ENCODE measurements around the gene ENPP7. TPM values are rescaled to one million over a fixed set of nuclear protein-coding genes. Genes with fewer than 3 reads are reported as not detected.

Gene ENPP7
- total and polyA plus RNA-seq, 7 experiments from 2014 or later, result 0.12 TPM; not detected in 6

DNA sequence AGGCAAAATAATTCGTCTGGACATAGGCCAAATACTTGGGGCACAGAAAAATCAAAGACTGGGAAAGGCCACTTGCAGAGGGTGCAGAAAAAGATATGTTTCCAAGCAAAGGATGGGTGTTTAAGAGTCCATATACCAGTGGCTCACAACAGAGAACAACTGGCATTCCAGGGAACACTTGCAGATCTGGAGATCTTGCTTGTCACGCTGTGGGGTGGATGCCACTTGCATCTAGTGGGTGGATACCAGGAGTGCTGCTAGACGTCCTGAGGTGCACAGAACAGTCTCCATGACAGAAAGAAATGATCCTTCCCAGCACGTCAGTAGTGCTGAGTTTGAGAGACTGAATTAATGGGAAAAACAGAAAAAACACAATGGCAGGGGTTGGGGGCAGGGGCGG lies 57.7 kb downstream of the ENPP7 start:
- POLR2A ChIA-PET, result no interaction called here
- H3K4me1 Mint-ChIP-seq, result peaks cover 0 to 22% (median 12%) of the 10 kb centered on the region in 7 donors
- H3K4me3 Mint-ChIP-seq, result peak overlapping the region in 3 of 10 donors; percentile 19 to 69 (median 31)
- H3K27me3 ChIP-seq (ENCODE audit: control insufficient read depth in 2 of 2, insufficient read depth in 2 of 2, low read length in 2 of 2), result peaks cover 6 to 21% of the 10 kb centered on the region in 2 donors
- no peak overlapping the region for H3K4me3 ChIP-seq (ENCODE audit: low read length)
- peak overlapping the region in 1 of 9 donors; percentile 33 for H3K27ac Mint-ChIP-seq
- H3K36me3 ChIP-seq (ENCODE audit: control insufficient read depth in 2 of 3, insufficient read depth in 3 of 3, low read length in 3 of 3), result no peaks in the 10 kb centered on the region
- ATAC-seq, result no peak
- H3K9me3 Mint-ChIP-seq, result no peaks in the 10 kb centered on the region
- H3K27ac ChIP-seq (ENCODE audit: low read depth, low read length), result no peak overlapping the region
- peaks cover 11 to 21% of the 10 kb centered on the region in 2 donors for H3K4me1 ChIP-seq (ENCODE audit: control insufficient read depth in 2 of 2, insufficient read depth in 2 of 2, low read length in 2 of 2)
- no peaks in the 10 kb centered on the region for H3K36me3 Mint-ChIP-seq
- CTCF ChIA-PET, result no interaction called here
- no peak for DNase-seq
- H3K9me3 ChIP-seq (ENCODE audit: control insufficient read depth in 2 of 3, low read length in 3 of 3), result no peaks in the 10 kb centered on the region
- peaks cover 40 to 67% (median 57%) of the 10 kb centered on the region in 5 donors for H3K27me3 Mint-ChIP-seq
- intact Hi-C loops (cut with micrococcal nuclease), result loop anchor here in 1 of 2 donors (5.0 kb wide), 2 partner anchors 129 to 184 kb away; no protein-coding TSS in a partner anchor

DNA sequence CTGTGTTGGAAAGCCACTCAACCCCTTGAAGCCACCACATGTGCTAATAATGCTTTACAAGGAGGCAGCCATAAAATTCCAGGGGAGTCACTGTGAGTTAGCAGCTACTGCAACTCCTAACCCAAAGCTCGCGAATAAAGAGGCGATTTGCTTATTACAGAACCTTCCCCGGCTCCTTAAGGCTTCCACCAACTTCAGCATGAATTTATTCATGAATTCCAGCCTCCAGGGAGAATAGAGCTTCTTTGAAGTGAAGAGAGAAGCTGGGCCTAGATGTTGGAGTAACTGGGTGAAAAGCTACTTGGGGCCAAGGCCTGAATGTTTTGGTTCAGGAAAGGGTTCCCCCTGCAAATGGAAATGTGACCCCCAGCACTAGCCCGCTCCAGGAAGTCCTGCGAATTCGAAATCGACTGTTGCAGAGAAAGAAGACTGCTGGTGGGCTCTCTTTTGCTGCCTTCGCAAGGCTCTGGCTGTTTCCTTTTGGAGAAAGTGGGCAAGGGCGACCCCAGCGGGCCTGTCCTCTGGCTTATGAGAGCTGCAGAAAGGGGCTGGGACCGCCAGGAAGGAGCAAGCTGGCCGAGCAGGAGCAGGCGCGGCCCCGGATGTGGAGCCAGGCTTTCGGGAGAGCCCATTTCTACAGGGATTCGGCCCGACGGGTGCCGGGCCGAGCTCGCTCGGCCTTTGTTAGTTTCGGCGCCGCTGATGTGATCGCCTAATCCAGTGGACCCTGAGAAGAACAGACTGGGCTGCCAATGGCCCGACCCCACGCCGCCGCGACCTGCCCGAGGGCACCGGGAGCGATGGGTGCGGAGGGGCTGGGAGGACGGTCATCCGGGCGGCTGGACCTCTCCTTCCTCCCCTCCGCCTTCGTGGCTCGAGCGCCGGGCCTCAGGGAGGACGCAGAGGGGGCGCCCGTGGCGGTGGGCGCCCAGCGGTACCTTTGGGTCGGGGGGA lies 58.5 kb downstream of the ENPP7 start:
- peak overlapping the region in 2 of 9 donors; percentile 5 to 48 for H3K27ac Mint-ChIP-seq
- no peak for ATAC-seq
- no peak for DNase-seq
- CTCF ChIA-PET, result interaction anchor here (0.6 to 1.2 kb wide), 4 partner anchors 8 to 203 kb away, joined by 3 to 4 read pairs (median 3); no protein-coding TSS in a partner anchor
- Histone ChIP-seq H3K36me3 (ENCODE audit: control insufficient read depth in 2 of 3, insufficient read depth in 3 of 3, low read length in 3 of 3) (no peaks in the 10 kb centered on the region), H3K27me3 (ENCODE audit: control insufficient read depth in 2 of 2, insufficient read depth in 2 of 2, low read length in 2 of 2) (peaks cover 6 to 21% of the 10 kb centered on the region in 2 donors), H3K9me3 (ENCODE audit: control insufficient read depth in 2 of 3, low read length in 3 of 3) (no peaks in the 10 kb centered on the region), H3K4me3 (ENCODE audit: low read length) (no peak overlapping the region), H3K27ac (ENCODE audit: low read depth, low read length) (no peak overlapping the region), H3K4me1 (ENCODE audit: control insufficient read depth in 2 of 2, insufficient read depth in 2 of 2, low read length in 2 of 2) (peaks cover 11 to 21% of the 10 kb centered on the region in 2 donors)
- intact Hi-C loops (cut with micrococcal nuclease), result loop anchor here in 1 of 2 donors (5.0 kb wide), 2 partner anchors 128 to 183 kb away; no protein-coding TSS in a partner anchor
- peaks cover 0 to 3% (median 0%) of the 10 kb centered on the region in 5 donors for H3K36me3 Mint-ChIP-seq
- peaks cover 0 to 22% (median 12%) of the 10 kb centered on the region in 7 donors for H3K4me1 Mint-ChIP-seq
- H3K4me3 Mint-ChIP-seq, result peak overlapping the region in 5 of 10 donors; percentile 19 to 69 (median 33)
- no peaks in the 10 kb centered on the region for H3K9me3 Mint-ChIP-seq
- POLR2A ChIA-PET, result interaction anchor here (0.6 to 1.3 kb wide), 3 partner anchors 22 to 54 kb away, joined by 3 to 4 read pairs (median 3); no protein-coding TSS in a partner anchor
- peaks cover 40 to 61% (median 58%) of the 10 kb centered on the region in 5 donors for H3K27me3 Mint-ChIP-seq

DNA sequence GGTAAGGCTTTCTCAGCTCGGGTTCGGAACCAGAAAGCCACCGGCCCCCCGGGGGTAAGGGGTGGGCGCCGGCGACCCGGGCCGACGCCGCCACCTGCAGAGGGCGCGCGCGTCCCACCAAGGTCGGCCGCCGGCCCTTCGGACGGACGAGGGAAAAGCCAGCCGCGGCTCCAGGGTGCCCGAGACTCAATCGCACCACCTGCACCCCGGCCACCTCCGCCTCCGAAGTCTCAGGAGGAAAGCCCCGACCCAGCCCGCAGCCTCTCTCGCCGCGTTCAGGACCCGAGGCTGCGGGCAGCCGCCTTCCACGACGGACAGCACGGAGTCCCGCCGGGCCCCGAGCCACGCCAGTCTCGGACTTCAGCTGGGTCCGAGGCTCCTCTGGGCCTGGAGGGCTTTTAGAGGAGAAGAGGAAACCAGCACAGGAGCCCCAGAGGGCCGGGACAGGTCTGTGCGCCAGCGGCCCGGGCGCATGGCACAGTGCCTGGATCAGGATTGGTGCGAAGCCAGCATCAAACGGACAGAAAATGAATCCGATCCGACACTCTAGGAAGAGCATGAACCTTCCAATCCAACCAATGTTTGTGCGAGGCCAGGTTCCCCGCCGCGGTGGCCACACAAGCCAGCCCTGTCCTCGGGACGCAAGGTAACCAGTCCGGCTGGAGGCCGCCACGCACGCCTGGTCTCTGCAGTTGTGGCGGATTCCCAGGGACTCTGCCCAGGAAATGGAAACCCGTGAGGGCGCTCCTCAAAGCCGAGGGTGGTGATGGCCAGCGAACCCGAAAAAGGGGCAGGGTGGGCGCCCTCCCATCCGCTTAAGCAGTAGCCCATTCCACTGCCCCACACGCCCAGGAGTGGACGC lies 59.4 kb downstream of the ENPP7 start:
- Histone ChIP-seq H3K36me3 (ENCODE audit: control insufficient read depth in 2 of 3, insufficient read depth in 3 of 3, low read length in 3 of 3) (peaks cover 0 to 8% (median 0%) of the 10 kb centered on the region in 3 experiments), H3K4me3 (ENCODE audit: low read length) (no peak overlapping the region), H3K4me1 (ENCODE audit: control insufficient read depth in 2 of 2, insufficient read depth in 2 of 2, low read length in 2 of 2) (peaks cover 11 to 21% of the 10 kb centered on the region in 2 donors), H3K27ac (ENCODE audit: low read depth, low read length) (no peak overlapping the region), H3K9me3 (ENCODE audit: control insufficient read depth in 2 of 3, low read length in 3 of 3) (no peaks in the 10 kb centered on the region), H3K27me3 (ENCODE audit: control insufficient read depth in 2 of 2, insufficient read depth in 2 of 2, low read length in 2 of 2) (peaks cover 6 to 21% of the 10 kb centered on the region in 2 donors)
- Mint-ChIP-seq H3K27me3 (peaks cover 38 to 61% (median 56%) of the 10 kb centered on the region in 5 donors), H3K27ac (no peak overlapping the region), H3K4me3 (peak overlapping the region in 4 of 10 donors; percentile 13 to 59 (median 40)), H3K9me3 (no peaks in the 10 kb centered on the region), H3K4me1 (peaks cover 0 to 22% (median 12%) of the 10 kb centered on the region in 7 donors), H3K36me3 (peaks cover 0 to 3% (median 0%) of the 10 kb centered on the region in 5 donors)
- DNase-seq (peak in 2 of 9 donors; percentile 21 to 60), ATAC-seq (peak; percentile 63)
- POLR2A ChIA-PET, result interaction anchor here (0.6 to 1.3 kb wide), 2 partner anchors 21 to 29 kb away, joined by 3 to 4 read pairs; no protein-coding TSS in a partner anchor
- intact Hi-C loops (cut with micrococcal nuclease), result loop anchor here in 1 of 2 donors (5.0 kb wide), 2 partner anchors 127 to 182 kb away; no protein-coding TSS in a partner anchor
- CTCF ChIA-PET, result interaction anchor here (1.0 to 1.6 kb wide), 5 partner anchors 44 to 202 kb away, joined by 3 to 4 read pairs (median 3); no protein-coding TSS in a partner anchor

DNA sequence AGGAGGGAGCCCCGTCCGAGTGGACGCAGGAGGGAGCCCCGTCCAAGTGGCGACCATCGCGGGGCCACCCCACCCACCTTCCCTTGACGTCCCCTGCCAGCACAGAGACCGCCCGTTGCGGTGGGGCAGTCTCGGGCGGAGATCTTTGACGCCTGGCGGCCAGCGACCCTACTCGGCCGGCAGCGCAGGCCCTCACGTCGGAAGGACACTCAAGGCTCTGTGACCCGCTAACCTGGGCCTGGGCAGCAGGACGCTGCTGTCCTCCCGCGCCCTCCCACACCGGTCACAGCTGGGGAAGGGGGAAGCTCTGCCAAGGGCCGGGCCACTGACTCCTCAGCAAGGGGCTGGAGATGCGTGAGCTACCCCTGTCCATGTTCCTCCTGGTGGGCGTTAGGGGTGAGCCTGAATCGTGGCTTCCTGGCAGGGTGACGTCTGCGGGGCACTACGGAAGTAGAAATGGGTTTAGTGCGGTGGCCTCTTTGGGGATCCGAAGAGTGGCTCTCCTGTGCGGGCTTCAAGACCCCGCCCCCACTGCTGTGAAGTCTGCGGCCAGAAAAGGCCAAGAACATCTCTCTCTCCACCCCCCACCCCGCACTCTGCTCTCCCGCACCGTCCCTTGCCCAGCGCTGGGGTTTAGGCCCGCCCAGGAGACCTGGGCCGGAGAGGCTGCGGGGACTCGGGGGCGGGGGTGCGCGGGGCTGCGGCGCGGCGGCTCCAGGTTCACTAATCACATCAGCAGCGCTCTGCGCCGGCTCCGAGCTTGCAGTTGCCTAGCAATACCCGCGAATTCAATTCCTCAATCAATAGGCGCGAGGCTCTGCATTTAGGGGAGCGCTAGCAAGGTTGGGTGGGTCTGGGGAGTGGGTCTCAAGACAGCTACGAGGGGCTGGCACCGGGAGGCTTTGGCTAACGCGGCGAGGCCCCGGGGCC lies 60.3 kb downstream of the ENPP7 start:
- H3K4me3 Mint-ChIP-seq, result peak overlapping the region in 7 of 10 donors; percentile 13 to 61 (median 47)

DNA sequence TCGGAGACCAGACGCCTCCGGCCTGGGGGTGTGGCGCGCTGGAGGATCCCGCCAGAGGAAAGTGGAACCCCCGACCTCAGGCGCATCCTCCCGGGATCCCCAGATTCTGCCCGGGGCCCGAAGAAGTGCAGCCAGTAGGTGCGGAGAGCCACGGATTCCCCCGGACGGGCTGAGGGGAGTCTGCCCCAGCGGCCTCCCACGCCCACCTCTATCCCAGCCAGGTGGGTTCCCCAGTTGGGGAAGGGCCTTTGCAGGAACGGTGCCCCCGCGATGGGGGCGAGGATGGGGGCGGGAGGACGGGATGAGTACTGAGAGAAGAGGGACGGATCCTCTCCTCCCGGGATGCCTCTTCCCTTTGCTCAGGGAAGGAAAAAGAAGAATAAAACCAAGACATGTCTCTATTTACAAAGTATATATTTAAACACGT lies 61.0 kb downstream of the ENPP7 start:
- peaks cover 4 to 33% (median 20%) of the 10 kb centered on the region in 7 donors for H3K4me1 Mint-ChIP-seq
- CTCF ChIA-PET, result interaction anchor here (1.4 to 1.6 kb wide), 2 partner anchors 42 to 124 kb away, joined by 3 to 4 read pairs; no protein-coding TSS in a partner anchor
- peaks cover 0 to 5% (median 0%) of the 10 kb centered on the region in 5 donors for H3K36me3 Mint-ChIP-seq
- POLR2A ChIA-PET, result interaction anchor here (0.6 to 1.2 kb wide), 2 partner anchors 21 to 1199 kb away, joined by 5 to 6 read pairs; no protein-coding TSS in a partner anchor
- peaks cover 32 to 60% (median 42%) of the 10 kb centered on the region in 5 donors for H3K27me3 Mint-ChIP-seq
- DNase-seq (no peak), ATAC-seq (no peak)
- H3K36me3 ChIP-seq (ENCODE audit: control insufficient read depth in 2 of 3, insufficient read depth in 3 of 3, low read length in 3 of 3), result peaks cover 0 to 9% (median 0%) of the 10 kb centered on the region in 3 experiments
- H3K9me3 Mint-ChIP-seq, result no peaks in the 10 kb centered on the region
- no peak overlapping the region for H3K27ac Mint-ChIP-seq
- intact Hi-C loops (cut with micrococcal nuclease), result loop anchor here in 1 of 2 donors (1.0 kb wide), 1 partner anchor 200 kb away; no protein-coding TSS in a partner anchor
- H3K27ac ChIP-seq (ENCODE audit: low read depth, low read length), result no peak overlapping the region
- H3K27me3 ChIP-seq (ENCODE audit: control insufficient read depth in 2 of 2, insufficient read depth in 2 of 2, low read length in 2 of 2), result peaks cover 6 to 21% of the 10 kb centered on the region in 2 donors
- H3K4me1 ChIP-seq (ENCODE audit: control insufficient read depth in 2 of 2, insufficient read depth in 2 of 2, low read length in 2 of 2), result peaks cover 19 to 27% of the 10 kb centered on the region in 2 donors
- no peaks in the 10 kb centered on the region for H3K9me3 ChIP-seq (ENCODE audit: control insufficient read depth in 2 of 3, low read length in 3 of 3)
- H3K4me3 Mint-ChIP-seq, result peak overlapping the region in 2 of 10 donors; percentile 29 to 58
- no peak overlapping the region for H3K4me3 ChIP-seq (ENCODE audit: low read length)

More for the DNA sequence above, 60.3 kb downstream of the ENPP7 start:
- intact Hi-C loops (cut with micrococcal nuclease), result loop anchor here in 1 of 2 donors (1.0 kb wide), 1 partner anchor 200 kb away; no protein-coding TSS in a partner anchor
- peaks cover 0 to 5% (median 0%) of the 10 kb centered on the region in 5 donors for H3K36me3 Mint-ChIP-seq
- H3K27me3 Mint-ChIP-seq, result peaks cover 36 to 64% (median 49%) of the 10 kb centered on the region in 5 donors
- H3K4me1 Mint-ChIP-seq, result peaks cover 3 to 27% (median 16%) of the 10 kb centered on the region in 7 donors
- Histone ChIP-seq H3K4me3 (ENCODE audit: low read length) (no peak overlapping the region), H3K27ac (ENCODE audit: low read depth, low read length) (no peak overlapping the region), H3K27me3 (ENCODE audit: control insufficient read depth in 2 of 2, insufficient read depth in 2 of 2, low read length in 2 of 2) (peaks cover 6 to 21% of the 10 kb centered on the region in 2 donors), H3K36me3 (ENCODE audit: control insufficient read depth in 2 of 3, insufficient read depth in 3 of 3, low read length in 3 of 3) (peaks cover 0 to 9% (median 0%) of the 10 kb centered on the region in 3 experiments), H3K9me3 (ENCODE audit: control insufficient read depth in 2 of 3, low read length in 3 of 3) (no peaks in the 10 kb centered on the region), H3K4me1 (ENCODE audit: control insufficient read depth in 2 of 2, insufficient read depth in 2 of 2, low read length in 2 of 2) (peaks cover 15 to 24% of the 10 kb centered on the region in 2 donors)
- no peaks in the 10 kb centered on the region for H3K9me3 Mint-ChIP-seq
- peak in 2 of 9 donors; percentile 23 to 37 for DNase-seq
- POLR2A ChIA-PET, result interaction anchor here (0.6 to 1.2 kb wide), 3 partner anchors 15 to 1200 kb away, joined by 3 to 6 read pairs (median 5); no protein-coding TSS in a partner anchor
- peak; percentile 34 for ATAC-seq
- CTCF ChIA-PET, result interaction anchor here (1.4 to 1.6 kb wide), 2 partner anchors 43 to 125 kb away, joined by 3 to 4 read pairs; no protein-coding TSS in a partner anchor
- no peak overlapping the region for H3K27ac Mint-ChIP-seq

All from naive thymus-derived CD4-positive, alpha-beta T cell (primary cell).